Dedifferentiated amniotic fluid mesenchymal stem cell (primary cell): ENCODE data around the gene PRR16.

ENCODE experiments used
- DNase-seq: peaks from one replicate; pipeline ENCODE4 v3.0.0-alpha.2; 2016; ENCODE audit errors: extremely low spot score

The PRR16 gene

GRCh38 chr5:120516805-120517204, 52.7 kb downstream of the PRR16 start:
- peak; percentile 25 for DNase-seq

DNA sequence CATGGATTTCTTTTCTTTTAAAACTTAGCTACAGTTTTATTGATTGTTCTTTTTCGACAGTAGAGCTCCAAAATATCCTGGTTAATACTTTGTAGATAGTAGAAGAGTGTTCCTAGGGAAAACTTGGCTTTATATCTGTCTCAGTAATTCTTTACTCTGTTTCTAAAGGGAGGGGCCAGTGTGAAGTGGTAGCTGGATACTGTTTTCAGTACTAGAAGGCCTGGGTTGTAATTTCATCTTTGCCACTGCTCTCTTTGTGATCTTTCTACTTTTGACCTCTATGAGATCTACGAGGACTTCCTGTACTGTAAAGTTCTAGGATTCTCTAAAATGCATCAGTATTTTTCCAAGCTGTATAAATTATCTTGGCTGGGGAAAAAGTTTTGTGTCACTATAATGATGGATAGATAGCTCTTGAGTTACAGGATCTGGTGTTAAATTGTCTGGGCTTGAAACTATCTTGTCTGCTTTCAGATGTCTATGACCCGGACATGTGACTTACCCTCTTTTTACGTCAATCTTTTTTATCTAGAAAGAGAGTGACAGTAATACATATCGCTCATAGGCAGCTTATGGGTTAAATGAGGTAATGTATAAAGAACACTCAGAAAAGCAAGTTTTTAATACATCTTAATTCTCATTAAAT, 53.6 kb downstream of the PRR16 start:
- no peak for DNase-seq

- DNase-seq, result no peak
These were observed 54.5 kb downstream of the PRR16 start for GRCh38 chr5:120518581-120518980.

DNA sequence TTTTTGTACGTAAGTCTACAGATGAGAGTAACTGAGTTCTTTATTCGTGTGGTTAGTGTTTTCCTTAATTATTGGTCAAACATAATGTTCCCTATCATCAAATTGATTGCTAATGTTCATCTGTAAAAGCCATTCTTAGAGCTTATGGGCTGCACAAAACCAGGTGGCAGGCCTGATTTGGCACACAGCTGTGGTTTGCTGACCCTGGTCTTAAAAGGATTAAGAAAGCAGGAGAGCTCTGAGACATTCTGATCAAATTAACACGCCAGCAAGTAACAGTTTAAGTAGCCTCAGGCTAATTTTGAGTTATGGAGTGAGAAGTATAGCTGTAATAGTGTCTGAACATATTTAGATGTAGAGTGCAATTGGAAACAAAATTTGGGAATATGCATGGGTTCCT, 63.2 kb downstream of the PRR16 start:
- DNase-seq, result no peak

DNA sequence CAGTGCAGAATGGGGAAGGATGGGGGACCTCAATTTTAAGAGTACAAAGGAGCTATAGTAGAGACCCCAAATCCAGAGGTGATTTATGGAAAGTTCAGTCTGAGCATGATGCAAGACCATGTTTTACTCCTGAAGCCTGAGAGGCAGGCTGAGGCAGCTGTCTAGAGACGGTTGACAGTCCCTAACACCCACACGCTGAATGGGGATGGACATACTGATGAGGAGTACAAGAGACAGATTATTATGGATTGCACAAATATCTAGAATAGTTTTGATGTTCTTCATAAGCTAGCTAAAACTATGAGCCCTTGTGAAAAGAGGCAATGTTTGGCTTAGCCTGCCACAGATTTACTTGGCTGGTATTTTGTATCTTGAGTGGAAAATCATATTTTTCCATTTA, 64.5 kb downstream of the PRR16 start:
- DNase-seq, result peak; percentile 36

GRCh38 chr5:120529386-120529785, 65.3 kb downstream of the PRR16 start:
- DNase-seq, result no peak

- no peak for DNase-seq
These were observed 67.1 kb downstream of the PRR16 start for GRCh38 chr5:120531215-120531614.

DNA sequence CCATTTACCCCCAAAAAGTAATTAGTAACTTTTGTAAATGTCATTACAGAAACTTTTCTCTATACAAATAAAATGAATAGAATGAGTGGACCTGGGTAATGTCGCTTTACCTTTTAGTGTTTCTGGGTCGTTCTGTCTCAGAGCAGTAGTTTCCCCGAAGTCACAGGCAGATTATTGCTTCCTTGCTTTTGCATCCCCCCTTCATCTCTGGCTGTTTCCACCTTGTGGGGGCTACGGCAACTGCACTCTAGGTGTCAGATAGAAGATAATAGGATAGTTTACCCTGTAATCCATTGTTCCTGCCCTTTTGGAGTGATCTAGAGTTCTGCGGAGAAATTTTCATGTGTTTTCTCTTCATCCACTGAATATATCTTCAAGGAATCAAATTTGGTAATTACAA, 68.7 kb downstream of the PRR16 start:
- no peak for DNase-seq

- no peak for DNase-seq
These were observed 69.5 kb downstream of the PRR16 start for GRCh38 chr5:120533581-120533980.

DNA sequence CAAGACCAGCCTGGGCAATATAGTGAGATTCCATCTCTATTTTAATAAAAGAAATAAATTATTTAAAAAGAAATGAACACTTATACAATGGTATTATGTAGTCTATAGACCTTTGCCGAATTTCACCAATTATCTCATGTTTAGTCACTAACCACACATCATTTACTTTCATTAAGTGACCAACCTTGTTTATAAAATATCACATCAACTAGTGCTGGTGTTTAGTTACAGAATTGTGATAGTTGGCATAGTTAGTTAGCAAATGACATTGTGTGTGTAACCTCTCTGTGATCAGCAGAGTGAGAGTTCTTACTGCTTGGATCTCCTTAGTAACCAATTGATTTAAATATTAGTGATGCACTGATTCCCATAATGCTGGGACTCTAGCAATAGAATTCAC, 71.8 kb downstream of the PRR16 start:
- no peak for DNase-seq

GRCh38 chr5:120538149-120538548, 74.0 kb downstream of the PRR16 start:
- no peak for DNase-seq

DNA sequence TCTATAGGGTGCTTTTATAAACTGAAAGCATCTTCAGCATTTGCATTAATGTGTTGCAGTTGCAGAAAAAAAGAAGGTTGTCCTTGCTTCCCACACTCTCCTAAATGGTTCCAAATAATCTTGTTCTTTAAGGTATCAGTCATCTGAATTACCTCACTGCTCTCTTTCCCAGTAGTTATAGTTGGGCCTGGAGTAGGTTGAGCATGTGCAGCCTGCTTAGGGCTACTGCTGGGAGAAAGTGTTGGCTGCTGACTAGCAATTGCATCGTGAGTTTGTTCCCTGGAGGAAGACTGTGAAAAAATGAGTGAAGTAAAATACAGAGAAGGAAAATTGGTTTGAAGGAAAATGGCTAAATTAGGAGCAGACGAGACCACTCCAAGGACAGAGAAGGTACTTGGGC, 74.5 kb downstream of the PRR16 start:
- DNase-seq, result peak; percentile 24

DNA sequence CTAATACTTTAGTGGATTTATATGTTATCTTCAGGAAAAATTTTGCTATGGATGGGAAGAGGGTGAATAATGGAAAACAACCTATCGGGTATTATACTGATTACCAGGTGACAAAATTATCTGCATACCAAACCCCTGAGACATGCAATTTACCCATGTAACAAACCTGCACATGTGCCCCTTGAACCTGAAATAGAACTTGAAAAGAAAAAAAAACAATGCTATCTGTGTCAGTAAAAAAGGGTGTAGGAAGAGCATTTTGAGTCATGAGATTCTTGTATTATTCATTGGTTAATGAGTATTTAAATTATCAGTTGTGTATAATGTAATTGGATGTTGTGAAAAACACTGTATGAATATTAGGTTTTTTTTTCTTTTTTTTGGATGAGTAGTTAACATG, 75.4 kb downstream of the PRR16 start:
- DNase-seq, result no peak

DNA sequence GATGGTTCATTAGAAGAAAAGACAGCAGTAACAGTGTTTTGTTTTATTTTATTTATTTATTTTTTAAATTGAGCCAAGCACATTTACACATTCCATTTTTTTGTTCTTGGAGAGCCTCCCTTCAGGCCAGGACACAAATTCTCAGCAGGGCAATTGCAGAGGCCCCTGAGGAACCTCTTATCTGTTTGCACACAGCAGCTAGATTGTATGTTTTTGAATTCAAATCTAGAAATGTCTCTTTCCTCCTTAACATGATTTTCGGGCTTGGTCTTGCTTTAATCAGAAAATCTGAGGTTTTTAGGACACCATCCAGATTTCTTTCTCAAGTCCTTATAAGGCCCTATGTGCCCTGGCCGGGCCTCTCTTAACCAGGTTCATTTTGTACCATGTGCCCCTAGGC, 76.0 kb downstream of the PRR16 start:
- no peak for DNase-seq

- no peak for DNase-seq
These were observed 79.9 kb downstream of the PRR16 start for GRCh38 chr5:120544043-120544442.

DNA sequence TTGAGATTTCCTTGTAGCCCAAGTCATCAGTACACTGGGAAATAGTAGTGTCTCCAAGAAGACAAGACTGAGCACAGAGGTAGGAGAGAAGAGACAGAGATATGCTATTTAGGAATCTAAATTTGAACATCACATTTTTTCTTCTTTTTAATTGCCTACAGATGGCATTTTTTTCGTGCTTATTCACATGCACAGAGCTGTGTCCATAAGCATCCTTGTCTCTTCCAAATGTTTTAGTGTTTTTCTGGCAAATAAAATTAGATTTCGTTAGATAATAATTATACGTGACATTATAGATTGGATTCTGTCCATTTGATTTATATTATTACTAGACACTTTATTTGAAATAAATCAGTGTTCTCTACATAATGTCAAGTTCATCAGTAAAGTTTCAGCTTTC, 80.9 kb downstream of the PRR16 start:
- DNase-seq, result no peak

- DNase-seq, result no peak
These were observed 81.9 kb downstream of the PRR16 start for GRCh38 chr5:120545951-120546350.

GRCh38 chr5:120546922-120547321, 82.8 kb downstream of the PRR16 start:
- no peak for DNase-seq

- no peak for DNase-seq
These were observed 86.3 kb downstream of the PRR16 start for GRCh38 chr5:120550358-120550757.

DNA sequence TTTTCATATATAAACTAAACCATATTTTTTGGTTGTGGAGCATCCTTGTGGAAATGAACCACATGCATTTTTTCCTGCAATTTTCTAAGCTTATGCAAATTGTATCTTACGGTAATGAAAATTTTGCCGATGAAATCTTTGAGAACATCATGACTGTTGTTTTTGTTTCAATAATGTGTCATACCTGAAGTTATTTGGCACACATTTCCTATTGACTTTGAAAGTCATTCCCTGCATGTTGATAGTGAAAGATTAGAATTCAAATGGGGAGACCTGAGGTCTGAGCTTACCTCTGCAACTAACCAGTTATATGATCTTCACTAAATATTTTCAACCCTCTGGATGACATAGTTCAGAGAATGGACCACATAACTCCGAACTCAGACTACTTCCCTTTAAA, 88.5 kb downstream of the PRR16 start:
- no peak for DNase-seq

DNA sequence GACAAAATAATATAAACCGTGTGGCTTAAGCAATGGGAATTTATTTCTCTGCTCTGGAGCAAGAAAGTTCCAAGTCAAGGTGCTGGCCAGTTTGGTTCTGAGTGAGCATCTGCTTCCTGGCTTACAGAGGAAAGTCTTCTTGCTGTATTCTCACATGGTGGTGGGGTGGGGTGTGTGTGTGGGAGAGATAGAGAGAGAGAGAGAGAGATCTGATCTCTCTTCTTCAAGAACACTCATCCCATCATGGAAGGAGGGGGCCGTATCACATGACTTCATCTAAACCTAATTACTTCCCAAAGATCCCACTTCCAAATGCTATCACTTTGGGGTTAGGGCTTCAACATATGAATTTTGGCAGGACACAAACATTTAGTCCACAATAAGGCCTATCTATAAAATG, 91.2 kb downstream of the PRR16 start:
- no peak for DNase-seq

GRCh38 chr5:120564013-120564412, 99.9 kb downstream of the PRR16 start:
- DNase-seq, result no peak

DNA sequence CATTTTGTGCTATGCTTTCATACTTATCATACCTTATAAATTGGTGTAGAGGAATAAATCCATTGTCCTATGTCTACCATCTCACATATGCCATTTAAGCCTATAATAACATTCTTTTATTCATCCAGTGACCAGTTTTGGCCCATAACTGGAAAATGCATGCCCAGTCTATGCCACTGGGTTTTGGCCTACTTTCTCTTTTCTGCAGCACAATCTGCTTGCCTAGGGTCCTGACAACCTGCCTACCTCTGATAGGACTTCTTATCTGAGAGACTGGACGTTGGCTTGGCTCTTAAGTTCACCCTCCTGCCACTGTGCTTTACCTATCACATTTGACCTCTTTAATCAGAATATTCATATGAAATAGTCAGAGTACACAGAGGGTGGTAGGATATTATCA, 103.0 kb downstream of the PRR16 start:
- no peak for DNase-seq

GRCh38 chr5:120567921-120568320, 103.8 kb downstream of the PRR16 start:
- no peak for DNase-seq
